ENCODE results near the gene ACAT2.
"Not testable (repeated sequence)": the region's sequence is repeated elsewhere in the genome, so short reads cannot be mapped to it uniquely, and the experiment has no call there.

Gene ACAT2

DNA sequence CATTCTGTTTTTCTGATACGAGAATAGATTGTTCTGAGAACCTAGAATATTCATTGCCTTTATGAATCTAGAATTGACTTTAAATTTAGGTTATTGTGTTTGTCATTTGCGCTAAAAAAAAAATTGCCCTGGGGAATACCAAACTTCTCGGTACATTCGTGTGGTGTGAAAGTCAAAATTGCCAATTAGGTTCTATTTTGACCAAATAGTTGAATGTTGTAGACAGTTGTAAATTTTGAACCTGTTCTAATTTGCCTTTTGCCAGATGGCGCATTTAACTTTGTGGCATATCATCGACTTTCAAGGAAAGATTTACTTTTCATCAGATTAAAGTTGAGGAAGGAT, 31.5 kb upstream of the ACAT2 start:
- no peak for DNase-seq (ENCODE audit: low read depth in 3 of 3)

- not testable (repeated sequence) for DNase-seq (ENCODE audit: low read depth in 3 of 3)
These were observed 29.3 kb upstream of the ACAT2 start for GRCh38 chr6:159732550-159732949.

DNA sequence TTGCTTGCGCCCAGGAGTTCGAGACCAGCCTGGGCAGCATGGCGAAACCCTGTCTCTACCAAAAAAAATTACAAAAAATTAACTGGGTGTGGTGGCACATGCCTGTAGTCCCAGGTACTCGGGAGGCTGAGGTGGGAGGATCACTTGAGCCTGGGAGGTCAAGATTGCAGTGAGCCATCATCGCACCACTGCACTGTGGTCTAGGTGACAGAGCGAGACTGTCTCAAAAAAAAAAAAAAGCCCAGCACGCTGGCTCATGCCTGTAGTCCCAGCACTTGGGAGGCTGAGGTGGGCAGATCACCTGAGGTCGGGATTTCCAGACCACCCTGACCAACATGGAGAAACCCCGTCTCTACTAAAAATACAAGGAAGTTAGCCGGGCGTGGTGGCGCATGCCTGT, 28.4 kb upstream of the ACAT2 start:
- DNase-seq (ENCODE audit: low read depth in 3 of 3), result not testable (repeated sequence)

DNA sequence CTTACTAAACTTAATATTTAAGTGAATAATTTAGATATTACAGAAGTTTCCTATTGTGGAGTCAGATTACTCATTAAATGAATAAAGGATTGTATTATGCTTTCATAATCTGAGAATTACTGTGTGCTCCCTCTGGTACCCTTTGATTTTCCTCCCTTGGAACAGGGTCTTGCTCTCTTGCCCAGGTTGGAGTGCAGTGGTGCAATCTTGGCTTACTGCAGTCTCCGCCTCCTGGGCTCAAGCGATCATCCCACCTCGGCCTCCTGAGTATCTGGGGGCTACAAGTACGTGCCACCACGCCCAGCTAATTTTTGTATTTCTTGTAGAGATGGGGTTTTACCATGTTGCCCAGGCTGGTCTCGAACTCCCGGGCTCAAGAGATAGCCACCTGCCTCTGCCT, 24.9 kb upstream of the ACAT2 start:
- DNase-seq (ENCODE audit: low read depth in 3 of 3), result no peak

DNA sequence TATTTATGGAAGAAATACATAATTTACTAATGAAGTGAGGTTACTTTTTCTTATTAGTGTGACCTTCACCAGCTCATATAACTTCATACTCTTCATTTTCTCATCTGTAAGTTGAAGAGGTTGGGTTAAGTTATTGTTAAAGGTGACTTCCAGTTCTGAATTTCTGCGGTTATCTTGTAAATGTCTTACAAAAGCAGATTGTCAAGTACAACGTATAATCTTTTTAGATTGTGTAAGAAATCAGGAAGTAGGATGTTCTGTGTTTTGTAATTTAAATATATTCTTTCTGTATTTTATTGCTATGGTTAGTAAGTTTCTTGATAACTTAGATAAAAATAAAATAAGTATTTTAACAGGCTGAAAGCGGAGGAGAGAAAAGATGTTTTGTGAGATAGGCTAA, 22.5 kb upstream of the ACAT2 start:
- DNase-seq (ENCODE audit: low read depth in 3 of 3), result no peak

DNA sequence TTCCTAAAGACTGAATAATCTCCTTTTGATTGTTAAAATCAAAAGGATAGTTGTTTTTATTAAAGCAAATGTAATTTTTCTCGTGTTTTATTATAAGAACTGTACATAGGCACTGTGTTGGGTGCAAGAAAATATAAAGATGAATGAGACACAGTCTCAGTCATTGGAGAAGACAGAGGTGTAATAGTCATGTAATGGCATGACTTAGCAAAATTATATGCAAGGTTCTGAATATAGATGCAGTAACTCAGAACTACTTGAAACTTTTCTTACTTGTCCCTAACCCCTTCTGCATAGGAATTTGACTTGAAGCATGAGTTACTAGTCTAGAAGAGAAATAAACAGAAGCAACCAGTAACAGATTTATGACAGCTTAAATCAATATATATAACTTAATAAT, 19.7 kb upstream of the ACAT2 start:
- DNase-seq (ENCODE audit: low read depth in 3 of 3), result no peak

GRCh38 chr6:159745081-159745480, 16.8 kb upstream of the ACAT2 start:
- DNase-seq (ENCODE audit: low read depth in 3 of 3), result no peak

DNA sequence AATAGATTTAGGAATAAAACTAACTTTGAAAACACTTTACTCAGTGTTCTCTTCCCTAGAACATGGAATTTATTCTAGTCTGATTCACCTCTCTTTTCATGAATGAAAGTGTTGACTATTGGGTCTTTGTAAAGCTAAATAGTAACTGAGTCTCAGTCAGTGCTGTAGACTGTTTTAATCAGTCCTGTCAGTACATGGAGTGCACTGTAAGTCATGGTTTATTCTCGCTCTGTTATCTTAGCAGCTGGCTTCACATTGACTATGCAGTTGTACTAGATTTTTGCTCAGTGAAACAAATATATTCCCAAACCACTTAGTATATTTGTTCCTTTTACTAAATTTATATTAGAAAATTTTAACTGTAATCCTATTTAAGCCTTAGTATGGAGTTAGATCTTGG, 15.1 kb upstream of the ACAT2 start:
- DNase-seq (ENCODE audit: low read depth in 3 of 3), result no peak

- not testable (repeated sequence) for DNase-seq (ENCODE audit: low read depth in 3 of 3)
These were observed 13.7 kb upstream of the ACAT2 start for GRCh38 chr6:159748127-159748526.

DNA sequence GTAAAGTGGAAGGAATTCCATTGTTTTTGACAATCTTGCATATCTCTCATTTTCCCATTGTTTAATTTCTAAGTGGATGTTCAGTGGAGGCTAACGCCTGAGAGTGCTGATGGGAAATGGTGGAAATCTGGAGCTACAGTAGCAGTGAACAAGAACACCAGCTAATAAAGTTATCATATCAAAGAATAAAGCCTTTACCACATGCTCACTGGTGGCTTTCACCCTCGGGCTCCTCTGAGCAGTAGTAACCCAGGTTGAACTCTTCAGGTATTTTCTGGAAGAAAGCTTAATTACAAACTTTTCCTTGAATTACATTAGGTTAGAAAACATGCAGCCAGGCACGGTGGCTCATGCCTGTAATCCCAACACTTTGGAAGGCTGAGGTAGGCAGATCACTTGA, 10.4 kb upstream of the ACAT2 start:
- no peak for DNase-seq (ENCODE audit: low read depth in 3 of 3)

DNA sequence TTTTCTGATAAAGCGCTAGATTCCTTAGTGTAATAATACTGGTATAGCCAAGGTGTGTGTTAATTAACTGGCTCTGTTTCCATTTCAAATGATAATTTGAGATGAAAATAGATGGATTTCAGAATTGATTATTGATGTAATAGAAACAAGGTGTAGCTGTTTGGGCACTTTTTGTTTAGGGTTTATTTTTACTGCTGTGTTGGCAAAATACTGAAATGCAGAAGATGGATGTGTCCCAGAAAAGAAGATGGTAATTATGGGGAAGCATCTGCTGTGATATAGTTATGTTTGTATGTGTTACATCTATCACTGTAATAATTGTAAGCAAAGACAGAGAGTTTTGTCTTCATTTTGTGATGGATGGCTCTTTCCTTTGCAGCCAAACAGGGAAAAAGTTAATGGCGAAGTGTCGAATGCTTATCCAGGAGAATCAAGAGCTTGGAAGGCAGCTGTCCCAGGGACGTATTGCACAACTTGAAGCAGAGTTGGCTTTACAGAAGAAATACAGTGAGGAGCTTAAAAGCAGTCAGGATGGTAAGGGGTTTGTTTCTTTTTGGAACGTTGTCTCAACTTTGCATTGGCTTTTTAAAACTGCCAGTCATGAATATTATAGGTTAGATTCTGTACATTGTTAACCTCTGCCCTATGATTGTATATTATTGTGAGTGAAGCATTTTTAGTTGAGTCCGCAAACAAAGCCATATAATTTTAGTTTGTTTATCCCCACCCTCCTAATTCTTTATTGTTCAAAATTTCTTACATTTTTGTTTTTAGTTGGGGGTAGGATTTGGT, 8.6 kb upstream of the ACAT2 start:
- no peak for DNase-seq (ENCODE audit: low read depth in 3 of 3)

GRCh38 chr6:159754401-159754800, 7.4 kb upstream of the ACAT2 start:
- no peak for DNase-seq (ENCODE audit: low read depth in 3 of 3)

GRCh38 chr6:159754959-159755914, 6.6 kb upstream of the ACAT2 start:
- DNase-seq (ENCODE audit: low read depth in 3 of 3), result no peak

DNA sequence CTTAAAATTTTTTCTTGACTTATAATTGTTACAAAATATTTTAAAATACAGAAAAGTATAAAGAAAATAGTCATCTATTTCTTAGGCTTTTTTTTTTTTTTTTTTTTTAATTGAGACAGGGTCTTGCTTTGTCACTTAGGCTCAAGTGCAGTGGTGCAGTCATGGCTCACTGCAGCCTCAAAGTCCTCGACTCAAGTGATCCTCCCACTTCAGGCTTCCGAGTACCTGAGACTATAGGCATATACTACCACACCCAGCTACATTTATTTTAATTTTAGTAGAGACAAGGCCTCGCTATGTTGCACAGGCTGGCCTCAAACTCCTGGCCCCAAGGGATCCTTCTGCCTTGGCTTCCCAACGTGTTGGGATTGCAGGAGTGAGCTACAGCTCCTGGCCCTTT, 5.3 kb upstream of the ACAT2 start:
- no peak for DNase-seq (ENCODE audit: low read depth in 3 of 3)

- no peak for DNase-seq (ENCODE audit: low read depth in 3 of 3)
These were observed 3.5 kb upstream of the ACAT2 start for GRCh38 chr6:159758031-159759001.

- DNase-seq (ENCODE audit: low read depth in 3 of 3), result no peak
These were observed 2.2 kb upstream of the ACAT2 start for GRCh38 chr6:159759645-159760044.

DNA sequence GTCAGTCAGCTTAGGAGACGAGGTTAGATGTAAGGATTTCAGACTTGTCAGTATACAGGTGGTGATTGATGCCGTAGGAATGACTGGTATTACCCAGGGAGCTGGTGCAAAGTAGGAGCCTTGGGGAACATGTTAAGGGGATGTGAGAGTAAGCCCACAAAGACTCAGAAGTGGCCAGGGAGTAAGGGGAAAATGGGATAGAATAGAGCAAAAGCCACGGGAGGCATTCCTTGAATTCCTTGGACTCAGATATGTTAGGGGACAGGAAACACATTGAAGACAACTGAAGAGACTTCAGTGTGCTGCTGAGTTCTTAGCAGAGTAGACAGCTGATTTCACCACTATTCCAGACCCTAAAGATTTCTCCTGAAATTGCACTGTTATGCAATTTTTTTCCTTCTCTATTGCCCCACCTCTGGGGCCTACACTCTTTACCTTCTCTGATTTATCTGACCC, 1.2 kb upstream of the ACAT2 start:
- no peak for DNase-seq (ENCODE audit: low read depth in 3 of 3)

GRCh38 chr6:159761129-159761872, 544 bp upstream of the ACAT2 start:
- no peak for DNase-seq (ENCODE audit: low read depth in 3 of 3)

- DNase-seq (ENCODE audit: low read depth in 3 of 3), result no peak
These were observed 942 bp downstream of the ACAT2 start for GRCh38 chr6:159762681-159763293.

DNA sequence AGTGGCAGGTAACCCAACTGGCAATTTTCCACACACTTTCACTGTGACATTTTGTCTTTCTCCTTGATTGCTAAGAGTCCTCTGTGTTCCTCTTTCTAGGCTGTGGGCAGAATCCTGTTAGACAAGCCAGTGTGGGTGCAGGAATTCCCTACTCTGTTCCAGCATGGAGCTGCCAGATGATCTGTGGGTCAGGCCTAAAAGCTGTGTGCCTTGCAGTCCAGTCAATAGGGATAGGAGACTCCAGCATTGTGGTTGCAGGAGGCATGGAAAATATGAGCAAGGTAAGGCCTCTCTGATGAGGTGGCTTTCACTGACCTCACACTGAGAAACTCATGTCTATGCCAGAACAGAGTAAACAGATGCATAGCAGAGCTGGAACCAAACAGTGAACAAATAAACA, 5.1 kb downstream of the ACAT2 start:
- no peak for DNase-seq (ENCODE audit: low read depth in 3 of 3)

- no peak for DNase-seq (ENCODE audit: low read depth in 3 of 3)
These were observed 7.6 kb downstream of the ACAT2 start for GRCh38 chr6:159769470-159769869.

All from stimulated activated CD4-positive, alpha-beta T cell treated with anti-CD3 and anti-CD28 coated beads, TNF-alpha, amount 100 ng/mL, for 4 hours (primary cell).